H1 (cell line): ENCODE results near the gene MYO1D. TPM values are rescaled to one million over a fixed set of nuclear protein-coding genes. Genes with fewer than 3 reads are reported as not detected.

ENCODE experiments used
- ATF2 ChIP-seq: IDR thresholded peaks from 2 replicates; pipeline ENCODE4 v1.6.1; 2012; ENCODE audit warnings: low read length, inconsistent platforms
- ATF3 ChIP-seq: IDR thresholded peaks from 2 replicates; pipeline ENCODE4 v1.6.1; 2011; ENCODE audit warnings: low read depth, mild to moderate bottlenecking, low read length; ENCODE audit not compliant: insufficient read depth
- BCL11A ChIP-seq, 2 experiments: IDR thresholded peaks; one replicate each; pipeline ENCODE4 v1.6.1; 2011; ENCODE audit warnings: low read depth in 2 of 2, low read length in 2 of 2, mild to moderate bottlenecking in 2 of 2
- E2F6 ChIP-seq: IDR thresholded peaks from 2 replicates; pipeline ENCODE4 v1.6.1; 2012; ENCODE audit warnings: inconsistent platforms
- KDM1A ChIP-seq: fragments of 200-600, 300-600 bp; sonication (generic); IDR thresholded peaks from 2 replicates; pipeline ENCODE4 v1.7.1; 2016; ENCODE audit warnings: mild to moderate bottlenecking, low read length, borderline replicate concordance
- RNF2 ChIP-seq: fragments of 200-900, 300-1000 bp; sonication (generic); IDR thresholded peaks from 2 replicates; pipeline ENCODE4 v1.7.1; 2016; ENCODE audit warnings: borderline replicate concordance, low read depth, mild to moderate bottlenecking, antibody characterized with exemption, low read length; ENCODE audit not compliant: poor library complexity, severe bottlenecking; ENCODE audit errors: missing control alignments
- SIX5 ChIP-seq: IDR thresholded peaks from 2 replicates; pipeline ENCODE4 v1.6.1; 2011; ENCODE audit warnings: mild to moderate bottlenecking, low read depth, low read length
- polyA plus RNA-seq, 7 experiments: library from polyadenylated mRNA; depleted of rRNA in 3 of 7; stranded (reverse) in 5 of 7; unstranded in 2 of 7; fragments of >200 nt in 5 of 7; fragments of 200-250 nt in 2 of 7; gene quantifications; 1 replicate in 5 of 7; 2 replicates in 1 of 7; 4 replicates in 1 of 7; pipeline versions ENCODE4 v1.2.1 to v1.2.3, GENCODE V29; 2011 to 2013; ENCODE audit warnings: missing spikeins in 2 of 7, mixed read lengths in 2 of 7
- total RNA-seq: library from RNA; stranded (reverse); fragmentation: NEBNext Ultra II Directional; extraction: Animal tissue kit (Norgen Biotek cat#: 25700); gene quantifications from 2 replicates; pipeline ENCODE4 v1.2.1, GENCODE V29; 2021

Gene MYO1D
- total and polyA plus RNA-seq, 2 of the 8 experiments (the other 6 are each of a cell fraction or from before 2014, with no cell fraction given) = 6.5 to 25.4 TPM

GRCh38 chr17:32699247-32699646 is 177.7 kb downstream of the MYO1D start (continued):
- no peak for TF ChIP-seq RNF2
- TF ChIP-seq SIX5 = no peak
- TF ChIP-seq KDM1A = no peak
- TF ChIP-seq ATF3 = no peak
- no peak for TF ChIP-seq E2F6
- no peak for TF ChIP-seq BCL11A (IDR thresholded peaks at IDR 0.05; ENCODE audit: low read depth in 2 of 2, low read length in 2 of 2)
- TF ChIP-seq ATF2 = no peak
